AG09319 (cell line): ENCODE measurements around the gene IGLL5.

Experiments
- DNase-seq: peaks from one replicate; pipeline ENCODE4 v3.0.0-alpha.2; 2010; ENCODE audit warnings: low read depth; ENCODE audit errors: extremely low read depth
- TF ChIP-seq, protein P1 (sequence below): IDR thresholded peaks from 2 replicates; pipeline ENCODE4 v1.5.1; 2011; ENCODE audit warnings: low read depth, mild to moderate bottlenecking, inconsistent platforms, low read length, moderate library complexity

Gene IGLL5

DNA sequence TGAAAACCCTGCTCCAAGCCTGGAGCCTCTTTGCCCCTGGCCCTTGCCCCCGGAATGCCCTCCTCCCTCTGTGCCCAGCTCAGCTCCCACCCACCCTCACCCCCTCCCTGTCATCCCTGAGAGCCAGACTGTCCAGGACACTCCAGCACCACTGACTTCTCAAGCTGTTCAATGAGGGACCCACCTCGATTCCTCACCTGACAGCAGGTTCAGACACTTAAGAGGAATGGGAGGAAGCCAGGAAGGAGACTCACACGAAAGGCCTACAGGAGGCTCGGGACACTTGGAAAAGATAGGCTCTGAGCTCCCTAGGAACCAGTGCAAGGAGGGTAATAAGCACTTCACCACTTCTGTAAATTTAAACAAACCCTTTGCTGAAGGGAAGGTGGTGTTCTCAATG lies 35.8 kb downstream of the IGLL5 start:
- TF ChIP-seq, protein P1, sequence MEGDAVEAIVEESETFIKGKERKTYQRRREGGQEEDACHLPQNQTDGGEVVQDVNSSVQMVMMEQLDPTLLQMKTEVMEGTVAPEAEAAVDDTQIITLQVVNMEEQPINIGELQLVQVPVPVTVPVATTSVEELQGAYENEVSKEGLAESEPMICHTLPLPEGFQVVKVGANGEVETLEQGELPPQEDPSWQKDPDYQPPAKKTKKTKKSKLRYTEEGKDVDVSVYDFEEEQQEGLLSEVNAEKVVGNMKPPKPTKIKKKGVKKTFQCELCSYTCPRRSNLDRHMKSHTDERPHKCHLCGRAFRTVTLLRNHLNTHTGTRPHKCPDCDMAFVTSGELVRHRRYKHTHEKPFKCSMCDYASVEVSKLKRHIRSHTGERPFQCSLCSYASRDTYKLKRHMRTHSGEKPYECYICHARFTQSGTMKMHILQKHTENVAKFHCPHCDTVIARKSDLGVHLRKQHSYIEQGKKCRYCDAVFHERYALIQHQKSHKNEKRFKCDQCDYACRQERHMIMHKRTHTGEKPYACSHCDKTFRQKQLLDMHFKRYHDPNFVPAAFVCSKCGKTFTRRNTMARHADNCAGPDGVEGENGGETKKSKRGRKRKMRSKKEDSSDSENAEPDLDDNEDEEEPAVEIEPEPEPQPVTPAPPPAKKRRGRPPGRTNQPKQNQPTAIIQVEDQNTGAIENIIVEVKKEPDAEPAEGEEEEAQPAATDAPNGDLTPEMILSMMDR = no peak
- no peak for DNase-seq

DNA sequence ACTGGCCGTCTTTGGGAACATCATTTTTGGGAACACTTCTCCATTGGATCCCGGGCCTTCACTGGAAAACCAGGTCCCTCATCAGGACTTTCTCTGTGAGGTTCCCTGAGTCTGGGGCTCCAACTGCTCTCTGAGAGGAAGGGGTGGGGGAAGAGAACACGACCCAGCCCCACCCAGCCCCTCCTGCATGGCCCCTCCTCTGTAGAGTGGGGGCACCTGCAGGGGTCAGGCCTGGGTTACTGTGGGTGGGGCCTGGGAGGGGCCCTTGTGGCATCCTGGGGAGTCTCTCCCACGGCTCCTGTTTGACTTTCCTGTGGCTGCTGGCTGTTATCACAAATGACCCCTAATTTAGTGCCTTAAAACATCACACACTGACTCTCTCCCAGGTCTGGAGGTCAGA lies 36.3 kb downstream of the IGLL5 start:
- no peak for DNase-seq
- TF ChIP-seq, protein P1 = no peak

DNA sequence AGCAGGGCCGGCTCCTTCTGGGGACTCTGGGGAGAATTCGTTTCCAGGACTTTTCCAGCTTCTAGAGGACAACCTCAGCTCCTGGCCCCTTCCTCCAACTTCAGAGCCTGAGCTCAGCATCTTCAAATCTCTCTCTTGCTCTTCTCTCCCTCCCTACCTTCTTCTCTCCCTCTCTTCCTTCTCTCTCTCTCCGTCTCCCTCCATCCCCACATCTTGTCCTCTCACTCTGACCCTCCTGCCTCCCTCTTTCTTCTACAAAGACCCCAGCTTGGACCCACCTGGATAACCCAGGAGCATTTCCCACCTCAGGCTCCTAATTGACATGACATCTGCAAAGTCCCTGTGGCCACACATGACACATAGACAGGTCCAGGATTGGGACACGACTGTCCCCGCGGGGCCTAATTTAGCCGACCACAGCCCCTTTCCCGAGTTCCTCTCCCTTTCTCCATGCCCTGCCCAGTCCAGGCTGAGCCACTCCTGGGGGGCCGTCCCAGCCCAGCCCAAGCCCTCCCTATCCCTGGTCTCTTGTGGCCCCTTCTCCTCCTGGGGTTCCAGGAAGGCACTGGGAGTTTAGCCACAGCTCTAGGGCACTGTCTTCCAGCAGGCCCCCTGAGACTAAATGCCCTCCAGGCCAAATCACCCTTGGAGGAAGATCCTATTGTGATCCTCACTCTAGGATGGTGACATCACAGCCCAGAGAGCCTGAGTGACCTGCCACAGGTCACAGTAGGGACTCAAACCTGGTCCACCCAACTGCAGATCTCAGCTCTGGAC lies 36.9 kb downstream of the IGLL5 start:
- TF ChIP-seq, protein P1 = no peak
- DNase-seq = no peak

DNA sequence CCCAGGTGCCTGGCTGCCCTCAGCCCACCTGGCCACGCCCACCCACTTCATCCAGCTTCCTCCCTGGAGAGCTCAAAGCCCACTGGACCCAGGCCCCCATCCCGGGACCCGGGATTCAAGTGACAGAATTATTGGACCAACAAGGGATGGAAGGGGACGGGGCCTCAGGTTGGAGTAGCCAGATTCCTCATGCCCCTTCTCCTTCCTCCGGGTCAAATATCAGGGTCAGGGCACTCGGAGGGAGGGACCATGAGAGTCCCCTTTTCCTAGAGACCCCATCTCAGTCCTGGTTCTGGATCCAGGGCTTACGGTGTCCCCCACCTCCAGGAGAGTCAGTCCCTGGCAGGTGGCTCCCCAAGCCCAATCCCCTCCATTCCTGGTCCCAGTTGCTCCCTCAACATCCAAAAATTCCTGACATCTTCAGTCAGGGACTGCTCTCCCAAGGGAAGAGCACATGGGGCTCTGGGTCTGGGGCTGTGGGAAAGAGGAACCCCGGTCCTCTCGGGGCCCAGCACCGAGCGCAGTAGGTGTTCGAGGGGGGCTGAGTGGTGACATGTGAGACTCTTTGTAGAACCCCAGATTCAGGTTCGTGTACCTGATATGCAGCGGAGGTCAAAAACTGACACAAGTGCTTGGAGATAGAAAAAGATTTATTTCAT lies 37.7 kb downstream of the IGLL5 start:
- DNase-seq = no peak
- TF ChIP-seq, protein P1 = no peak

DNA sequence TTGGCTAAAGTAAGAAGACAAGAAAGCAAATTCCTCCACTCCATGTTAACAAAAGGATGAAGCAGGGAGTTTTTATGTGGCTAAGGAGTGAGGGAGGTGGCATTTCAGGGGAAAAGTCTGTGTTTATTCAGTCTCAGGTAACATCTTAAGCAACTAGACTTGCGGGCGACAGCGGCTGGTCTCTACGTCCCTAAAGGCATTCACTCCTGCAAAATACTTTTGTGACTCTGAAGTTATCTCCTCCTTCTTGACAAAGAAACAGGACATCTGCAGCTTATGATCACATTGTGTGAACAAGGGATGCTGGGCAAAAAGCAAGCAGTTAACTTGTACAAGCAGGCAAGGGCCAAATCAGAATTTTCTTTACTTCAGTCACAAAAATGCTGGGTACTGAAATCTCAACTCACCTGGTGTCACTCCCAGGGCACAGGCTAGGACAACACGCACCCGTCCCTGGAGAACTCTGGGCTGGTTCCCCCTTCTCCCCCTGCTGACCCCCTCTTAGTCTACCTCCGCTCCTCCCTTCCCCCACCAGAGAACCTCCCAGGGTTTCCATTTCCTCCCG lies 38.3 kb downstream of the IGLL5 start:
- TF ChIP-seq, protein P1 = no peak
- DNase-seq = no peak

DNA sequence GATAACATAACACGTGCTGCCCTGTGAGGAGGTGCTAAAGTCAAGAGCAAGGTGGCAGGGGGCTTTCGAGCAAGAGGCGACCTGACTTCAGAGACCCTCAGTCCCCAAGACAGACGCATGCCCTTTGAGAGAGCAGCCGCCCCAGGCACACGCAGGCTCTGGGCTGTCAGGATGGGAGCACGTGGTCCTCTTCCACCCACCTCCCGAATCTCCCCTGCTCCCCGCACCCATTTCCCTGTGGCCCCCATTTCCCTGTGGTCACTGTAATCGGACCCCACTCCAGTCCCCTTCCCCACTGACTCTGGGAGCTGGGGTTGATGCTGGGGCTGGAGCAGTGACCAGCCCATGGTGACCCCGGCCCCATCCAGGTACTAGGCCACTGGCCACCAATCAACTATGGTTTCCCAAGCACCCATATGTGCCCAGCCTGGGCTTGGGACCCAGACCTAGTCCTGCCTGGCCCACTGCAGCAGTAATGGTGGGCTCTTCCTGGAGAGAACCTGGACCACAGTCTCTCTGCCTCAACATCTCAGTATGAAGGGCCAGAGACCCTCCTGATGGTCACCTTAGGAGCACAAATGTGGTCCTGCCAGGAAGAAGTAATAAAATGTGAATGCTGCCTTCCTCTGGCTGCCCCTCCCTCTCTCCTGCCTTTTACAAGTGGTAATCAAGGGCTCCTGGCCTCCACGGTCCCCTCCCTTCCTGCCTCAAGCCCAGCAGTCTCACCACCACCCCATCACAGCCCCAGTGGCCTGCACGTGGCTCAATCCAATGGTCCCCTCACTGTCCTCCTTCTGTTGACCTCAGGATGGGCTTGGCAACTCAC lies 39.0 kb downstream of the IGLL5 start:
- TF ChIP-seq, protein P1 = no peak
- no peak for DNase-seq
